ENCODE measurements around the gene CCDC149.

The CCDC149 gene

DNA sequence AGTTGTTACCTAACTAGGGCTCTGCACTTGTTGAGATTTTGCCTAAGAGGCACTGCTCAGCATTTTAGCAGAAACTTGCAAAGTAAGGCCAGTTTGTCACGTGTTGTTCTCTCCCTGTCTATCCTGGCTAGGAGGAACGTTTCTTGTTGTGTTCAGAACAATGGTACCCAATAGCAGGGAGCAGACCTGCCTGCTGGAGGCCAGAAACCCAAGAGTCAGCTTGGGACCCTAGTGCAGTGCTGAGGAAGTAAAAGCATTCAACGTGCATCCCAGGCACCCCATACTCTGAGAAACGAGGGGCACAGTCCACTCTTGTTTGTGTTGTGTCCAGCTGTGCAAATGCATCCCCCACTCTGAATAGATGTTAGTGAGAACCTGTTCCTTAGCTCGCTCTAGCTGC lies 75.1 kb downstream of the CCDC149 start:
- no peak for DNase-seq

GRCh38 chr4:24837336-24837735 lies 75.5 kb downstream of the CCDC149 start:
- DNase-seq, result no peak

DNA sequence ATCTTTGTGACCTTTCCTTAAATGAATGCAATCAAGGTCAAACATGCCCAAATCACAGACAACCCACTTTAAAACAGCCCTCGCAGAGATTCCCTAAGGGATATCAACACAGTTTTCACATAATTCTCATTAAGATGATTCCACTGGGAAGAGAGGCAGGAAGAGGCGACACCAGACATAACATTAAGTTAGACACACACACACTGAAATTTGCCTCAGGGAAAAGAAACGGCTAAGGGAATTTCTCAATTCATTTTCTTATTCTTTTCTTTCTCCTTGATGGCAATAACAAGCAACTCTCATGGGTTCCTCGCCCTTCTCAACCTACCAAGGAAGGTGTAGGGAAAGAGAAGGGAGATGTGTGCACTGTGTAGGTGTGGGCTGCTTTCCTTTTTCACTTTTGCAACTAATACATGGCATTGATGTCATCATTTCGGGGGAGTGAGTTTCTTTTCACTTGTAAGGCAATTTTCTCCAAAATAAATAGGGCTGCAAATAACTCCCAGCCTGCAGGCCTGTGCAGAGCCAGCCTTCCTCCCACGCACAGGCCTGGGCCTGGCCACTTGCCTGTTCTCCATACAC lies 76.1 kb downstream of the CCDC149 start:
- DNase-seq, result peak in 1 of 2 donors; percentile 8

DNA sequence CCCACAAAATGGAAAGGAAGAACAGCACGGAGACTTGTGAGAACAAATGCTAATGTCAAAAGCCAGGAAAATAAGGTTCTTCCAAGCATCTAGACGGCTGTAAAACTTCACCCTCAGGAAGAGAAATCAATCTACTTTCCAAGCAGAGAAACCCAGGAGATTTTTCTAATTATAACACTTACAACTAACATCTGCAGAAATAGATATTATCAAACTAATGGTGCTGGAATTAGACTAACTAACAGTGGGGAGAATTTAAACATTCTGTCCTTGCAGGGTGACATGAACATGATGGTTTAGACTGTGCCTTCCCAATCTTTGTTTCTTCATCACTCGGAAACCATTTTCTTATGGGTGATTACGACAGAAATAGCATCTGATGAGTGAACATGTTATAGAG lies 77.1 kb downstream of the CCDC149 start:
- no peak for DNase-seq

DNA sequence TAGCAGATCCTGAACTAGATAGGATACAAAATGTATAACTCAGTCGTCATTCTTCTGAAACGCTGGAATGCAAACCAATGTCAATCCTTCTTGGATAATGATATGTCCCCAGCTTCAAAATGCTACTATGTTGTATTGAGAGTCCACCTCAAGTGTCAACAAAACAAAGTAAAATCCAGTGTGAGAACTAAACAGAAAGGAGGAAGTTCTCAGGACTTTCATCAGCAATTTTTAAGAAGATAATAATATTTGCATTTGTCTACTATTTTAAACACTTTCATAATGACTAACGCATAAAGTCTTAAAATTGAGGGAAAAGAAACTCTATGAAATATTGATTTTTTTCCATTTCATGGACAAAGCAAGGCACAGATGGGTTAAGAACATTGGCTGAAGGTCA lies 81.2 kb downstream of the CCDC149 start:
- DNase-seq, result no peak

DNA sequence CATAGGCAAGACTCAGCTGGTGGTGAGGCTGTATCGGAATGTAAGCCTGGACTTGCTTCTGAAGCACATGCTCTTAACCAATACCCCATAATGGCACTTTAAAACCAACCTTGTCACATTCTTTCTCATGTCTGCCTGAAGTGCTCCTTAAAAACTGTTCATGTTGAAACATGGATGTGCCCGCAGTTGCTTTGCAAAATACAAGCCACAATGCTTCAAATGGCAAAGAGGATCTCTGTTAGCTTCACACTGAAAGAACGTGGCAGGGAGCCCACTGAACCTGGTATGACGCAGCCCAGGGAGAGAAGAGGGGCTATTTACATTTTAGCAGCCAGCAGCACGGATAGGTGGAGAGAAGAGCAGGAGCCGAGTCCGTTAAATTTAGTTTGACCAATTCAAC lies 88.1 kb downstream of the CCDC149 start:
- DNase-seq, result no peak

GRCh38 chr4:24820541-24820940 lies 92.3 kb downstream of the CCDC149 start:
- no peak for DNase-seq

GRCh38 chr4:24816797-24817196 lies 96.0 kb downstream of the CCDC149 start:
- DNase-seq, result no peak

DNA sequence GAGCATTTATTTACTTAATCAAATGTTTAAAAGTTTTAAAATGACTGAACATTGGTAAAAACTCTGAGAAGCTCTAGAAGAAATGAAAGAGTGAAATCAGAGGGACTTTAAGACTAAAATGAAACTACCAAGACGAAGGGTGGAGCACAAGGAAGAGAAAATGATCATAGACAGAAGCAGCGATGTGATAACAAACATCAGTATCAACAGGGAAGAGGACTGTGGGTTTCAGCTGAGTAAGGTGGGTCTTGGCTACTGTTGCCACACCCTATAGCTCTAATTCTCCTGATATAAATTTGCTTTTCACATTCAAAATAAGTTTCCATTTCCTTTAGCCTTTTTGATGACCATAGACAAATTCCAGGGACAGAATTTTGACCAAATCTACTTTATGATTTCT lies 99.1 kb downstream of the CCDC149 start:
- DNase-seq, result no peak

DNA sequence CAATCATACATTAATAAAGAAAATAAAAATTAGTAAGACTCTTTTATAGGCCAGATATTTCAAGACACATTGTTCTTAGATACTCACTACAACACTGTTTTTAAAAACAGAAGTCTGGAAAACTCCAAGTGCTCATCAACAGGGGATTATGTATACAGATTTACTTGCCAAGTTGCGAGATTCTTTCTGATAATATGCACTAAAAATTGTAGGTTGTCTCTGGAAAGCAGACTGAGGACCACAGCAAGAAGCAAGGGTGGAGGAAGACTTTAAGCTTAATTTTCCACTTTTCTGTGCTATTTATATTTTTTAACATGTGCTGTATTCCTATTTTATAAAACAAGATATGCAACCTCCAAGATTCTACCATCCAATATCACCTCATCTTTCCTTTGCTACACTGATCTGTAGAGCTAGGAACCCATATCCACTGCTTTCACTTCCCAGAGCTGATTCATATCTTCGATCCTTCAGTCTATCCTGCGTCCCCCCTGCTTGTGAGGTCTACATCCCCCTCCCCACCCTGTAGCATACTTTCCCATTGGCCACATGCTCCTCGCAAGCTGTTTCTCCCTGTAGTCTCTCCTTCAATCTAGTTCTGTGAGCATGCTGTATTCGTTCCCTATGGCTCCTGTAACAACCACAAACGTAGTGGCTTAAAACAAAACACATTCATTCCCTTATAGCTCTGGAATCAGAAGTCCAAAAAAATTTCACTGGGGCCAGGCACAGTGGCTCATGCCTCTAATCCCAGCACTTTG lies 101.8 kb downstream of the CCDC149 start:
- DNase-seq, result no peak

- DNase-seq, result no peak
These were observed 102.9 kb downstream of the CCDC149 start for GRCh38 chr4:24809815-24810405.

- DNase-seq, result peak in 1 of 2 donors; percentile 22
These were observed 103.5 kb downstream of the CCDC149 start for GRCh38 chr4:24809376-24809775.

- no peak for DNase-seq
These were observed 103.9 kb downstream of the CCDC149 start for GRCh38 chr4:24808955-24809354.

DNA sequence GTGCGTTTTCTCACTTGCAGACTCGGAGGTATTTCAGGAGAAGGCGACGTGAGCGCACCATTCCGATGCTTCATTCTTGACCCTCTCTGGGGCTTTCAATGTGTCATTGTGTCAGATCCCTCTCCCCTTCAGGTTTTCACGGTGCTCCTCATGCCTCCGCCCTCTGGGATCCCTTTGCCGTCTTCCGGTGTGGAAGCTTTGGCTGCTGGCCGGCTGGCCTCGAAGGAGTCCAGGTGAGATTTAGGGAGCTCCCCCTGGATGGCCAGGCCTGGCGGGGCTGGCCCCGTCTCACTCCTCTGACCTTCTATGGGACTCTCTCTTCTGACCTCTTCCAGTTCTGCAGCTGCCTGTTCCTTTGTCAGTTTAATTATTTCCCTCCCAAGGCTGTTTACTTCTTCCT lies 104.6 kb downstream of the CCDC149 start:
- DNase-seq, result no peak

GRCh38 chr4:24807611-24808010 lies 105.2 kb downstream of the CCDC149 start:
- no peak for DNase-seq

DNA sequence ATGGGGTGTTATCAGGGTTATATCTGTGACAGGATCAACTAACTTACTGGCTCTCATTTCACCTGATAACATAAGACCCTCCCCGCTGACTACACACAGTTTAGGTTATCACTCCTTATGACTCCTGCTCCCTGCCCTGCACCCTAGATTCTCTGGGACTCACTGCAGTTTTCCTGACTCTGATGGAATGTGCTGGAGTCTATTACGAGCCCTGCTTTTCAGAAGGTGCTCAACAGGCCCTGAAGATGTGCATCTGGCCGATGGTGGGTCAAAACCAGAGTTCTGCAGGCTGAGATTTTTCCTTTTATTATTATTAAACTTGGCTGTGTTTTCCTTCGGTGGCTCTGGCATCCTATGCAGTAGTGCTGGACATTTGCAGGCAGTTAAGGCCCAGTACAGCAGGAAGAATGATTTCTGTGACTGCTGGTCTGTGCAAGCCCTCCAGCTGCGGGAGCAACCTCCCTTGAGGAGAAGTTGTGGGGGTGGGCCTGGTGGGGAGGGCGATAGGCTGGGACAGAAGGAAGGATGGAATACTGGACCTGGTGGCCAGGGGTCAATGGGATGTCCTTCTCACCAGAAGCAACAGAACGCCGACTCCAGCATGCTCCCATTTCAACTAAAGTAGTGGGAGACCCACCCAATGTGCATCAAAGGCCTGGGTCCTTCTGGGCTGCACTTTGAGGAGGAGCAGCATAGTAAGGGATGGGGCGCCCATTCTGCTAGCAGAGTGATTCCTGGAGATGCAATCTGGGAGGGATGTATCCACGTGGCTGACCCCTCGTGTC lies 106.4 kb downstream of the CCDC149 start:
- no peak for DNase-seq

GRCh38 chr4:24805566-24805965 lies 107.3 kb downstream of the CCDC149 start:
- DNase-seq, result no peak

- no peak for DNase-seq
These were observed 107.8 kb downstream of the CCDC149 start for GRCh38 chr4:24805067-24805466.

DNA sequence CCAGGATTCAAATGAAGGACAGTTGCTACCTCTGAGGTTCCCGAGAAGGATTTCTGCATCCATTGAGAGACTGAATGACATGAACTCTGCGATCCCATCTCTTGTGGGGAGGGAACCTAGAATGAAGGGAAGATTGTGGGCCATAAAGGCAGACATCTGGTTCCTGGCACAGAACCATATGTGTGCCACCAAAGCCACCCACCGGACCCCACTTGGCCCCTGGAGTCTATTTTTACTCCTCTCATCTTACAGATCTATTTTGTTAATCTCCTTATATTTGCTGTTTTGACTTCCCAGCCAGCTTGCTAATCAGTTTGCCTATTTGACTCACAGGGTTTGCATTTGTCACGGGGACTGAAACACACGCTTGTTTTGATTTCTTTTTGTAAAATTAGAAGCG lies 110.2 kb downstream of the CCDC149 start:
- DNase-seq, result no peak

DNA sequence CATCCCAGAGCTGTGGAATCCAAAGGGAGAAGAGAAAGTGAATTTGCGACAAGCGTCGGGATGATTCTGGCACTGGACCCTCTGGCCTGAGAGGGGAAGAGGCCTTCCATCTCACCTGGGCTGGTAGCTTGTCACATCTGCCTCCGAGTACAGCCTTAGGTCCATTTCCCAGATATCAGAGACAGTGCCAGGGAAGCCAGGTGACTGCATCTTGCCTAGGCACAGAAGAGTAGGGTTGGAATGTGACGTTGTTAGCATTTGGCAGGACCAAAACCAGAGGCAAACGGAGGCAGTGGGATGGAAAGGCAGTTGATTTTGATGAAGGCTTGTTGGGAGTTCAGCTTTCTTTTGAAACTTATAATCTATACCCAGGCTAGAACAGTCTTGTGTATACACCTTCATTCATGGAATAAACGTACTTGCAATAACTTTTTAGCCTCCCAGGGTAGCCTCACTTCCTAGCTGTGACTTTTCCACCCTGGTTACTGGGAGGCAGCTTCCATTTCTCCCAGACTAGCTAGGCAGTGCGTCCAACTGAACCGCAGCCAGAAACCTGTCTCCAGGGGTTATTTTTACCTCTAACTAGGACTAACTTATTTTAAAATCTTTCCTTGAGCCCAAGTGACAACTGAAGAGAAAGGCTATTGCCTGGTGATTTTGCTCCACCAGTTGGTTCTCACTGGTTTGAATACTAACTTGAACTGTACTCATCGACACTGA lies 111.5 kb downstream of the CCDC149 start:
- no peak for DNase-seq

DNA sequence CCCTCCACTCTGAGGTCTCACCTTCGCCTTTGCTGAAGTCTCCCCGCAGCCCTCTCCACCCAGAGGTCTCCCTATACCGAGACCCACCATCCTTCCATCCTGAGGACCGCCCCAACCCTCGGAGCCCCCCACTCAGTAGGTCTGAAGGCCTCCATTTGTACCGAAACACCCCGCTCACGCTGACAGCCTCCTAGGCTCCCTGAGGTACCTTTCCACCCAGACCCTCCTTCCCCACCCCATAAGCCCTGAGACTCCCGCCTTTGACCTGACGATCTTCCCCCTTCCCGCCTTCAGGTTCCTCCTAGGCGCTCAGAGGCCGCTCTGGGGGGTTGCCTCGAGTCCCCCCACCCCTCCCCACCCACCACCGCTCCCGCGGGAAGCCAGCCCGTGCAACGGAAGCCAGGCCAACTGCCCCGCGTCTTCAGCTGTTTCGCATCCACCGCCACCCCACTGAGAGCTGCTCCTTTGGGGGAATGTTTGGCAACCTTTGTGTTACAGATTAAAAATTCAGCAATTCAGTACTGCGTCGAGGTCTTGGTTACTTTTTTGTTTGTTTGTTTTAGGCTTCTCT lies 112.4 kb downstream of the CCDC149 start:
- no peak for DNase-seq
